ENCODE results near the gene C7orf57.
A peak's percentile ranks its signal among the peaks of the same experiment; 100 is the strongest.

Gene C7orf57

GRCh38 chr7:48085433-48085791 is 50.1 kb downstream of the C7orf57 start:
- H3K27ac ChIP-seq: no peak overlapping the region
- TF ChIP-seq ZFX (IDR thresholded peaks at IDR 0.05; ENCODE audit: borderline replicate concordance) (no peak), CTCF (IDR thresholded peaks at IDR 0.05) (no peak)

- no peak overlapping the region for H3K27ac ChIP-seq
- TF ChIP-seq ZFX (IDR thresholded peaks at IDR 0.05; ENCODE audit: borderline replicate concordance) (no peak), CTCF (IDR thresholded peaks at IDR 0.05) (no peak)
These were observed 50.6 kb downstream of the C7orf57 start for GRCh38 chr7:48085942-48086341.

GRCh38 chr7:48087349-48087748 is 52.0 kb downstream of the C7orf57 start:
- TF ChIP-seq ZFX (IDR thresholded peaks at IDR 0.05; ENCODE audit: borderline replicate concordance) (no peak), CTCF (IDR thresholded peaks at IDR 0.05) (no peak)
- no peak overlapping the region for H3K27ac ChIP-seq

GRCh38 chr7:48088559-48089045 is 53.3 kb downstream of the C7orf57 start:
- TF ChIP-seq ZFX (IDR thresholded peaks at IDR 0.05; ENCODE audit: borderline replicate concordance) (no peak), CTCF (IDR thresholded peaks at IDR 0.05) (no peak)
- H3K27ac ChIP-seq: peak overlapping the region; percentile 96

- no peak for TF ChIP-seq CTCF (IDR thresholded peaks at IDR 0.05)
- no peak for TF ChIP-seq ZFX (IDR thresholded peaks at IDR 0.05; ENCODE audit: borderline replicate concordance)
- peak within 1 kb of the TSS; percentile 96 for H3K27ac ChIP-seq
These were observed 54.0 kb downstream of the C7orf57 start, which contains the start of gene UPP1 for GRCh38 chr7:48089046-48090003. Gene UPP1 (plus strand): TSS chr7:48089265. CDS start chr7:48094784, 5,519 bp downstream.

GRCh38 chr7:48090095-48090805 is 54.9 kb downstream of the C7orf57 start:
- peak overlapping the region; percentile 96; the same call in 1 of the 2 replicates for H3K27ac ChIP-seq
- TF ChIP-seq ZFX (IDR thresholded peaks at IDR 0.05; ENCODE audit: borderline replicate concordance): no peak
- TF ChIP-seq CTCF (IDR thresholded peaks at IDR 0.05): no peak
